GM19351 (cell line): ENCODE results near the gene ARAP2.

Source experiments
- ATAC-seq: cut with Tn5 transposase; IDR thresholded peaks from one replicate; pipeline ENCODE4 v1.9.1; 2021; ENCODE audit warnings: mild to moderate bottlenecking, moderate library complexity; ENCODE audit not compliant: unreplicated experiment

ARAP2 gene

GRCh38 chr4:36220776-36221175, 23.5 kb downstream of the ARAP2 start:
- no peak for ATAC-seq

DNA sequence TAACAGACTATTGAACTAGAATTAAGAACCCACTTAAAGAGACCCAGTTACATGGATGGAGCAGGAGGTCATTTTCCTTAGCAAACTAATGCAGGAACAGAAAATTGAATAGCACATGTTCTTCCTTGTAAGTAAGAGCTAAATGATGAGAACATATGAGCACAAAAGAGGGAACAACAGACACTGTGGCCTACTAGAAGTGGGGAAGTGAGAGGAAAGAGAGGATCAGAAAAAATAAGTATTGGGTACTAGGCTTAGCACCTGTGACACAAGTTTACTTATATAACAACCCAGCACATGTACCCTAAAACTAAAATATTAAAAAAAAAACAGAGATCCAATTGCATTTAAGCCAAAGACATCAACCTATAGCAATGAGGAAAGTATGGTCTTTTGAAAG, 26.2 kb downstream of the ARAP2 start:
- peak; percentile 61 for ATAC-seq

DNA sequence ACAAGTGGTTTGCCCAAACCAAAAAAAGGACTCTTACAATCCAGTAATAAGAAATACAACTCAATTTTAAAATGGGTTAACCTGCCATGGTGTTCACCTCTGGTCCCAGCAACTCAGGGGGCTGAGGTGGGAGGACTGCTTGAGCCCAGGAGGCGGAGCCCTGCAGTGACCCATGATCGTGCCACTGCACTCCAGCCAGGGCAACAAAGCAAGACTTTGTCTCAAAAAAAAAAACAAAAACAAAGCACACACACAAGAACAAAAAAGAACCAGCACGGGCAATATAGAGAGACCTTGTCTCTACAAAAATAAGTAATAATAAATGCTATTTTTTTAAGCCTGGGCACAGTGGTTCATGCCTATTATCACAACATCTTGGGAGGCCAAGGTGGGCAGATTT, 28.7 kb downstream of the ARAP2 start:
- no peak for ATAC-seq

DNA sequence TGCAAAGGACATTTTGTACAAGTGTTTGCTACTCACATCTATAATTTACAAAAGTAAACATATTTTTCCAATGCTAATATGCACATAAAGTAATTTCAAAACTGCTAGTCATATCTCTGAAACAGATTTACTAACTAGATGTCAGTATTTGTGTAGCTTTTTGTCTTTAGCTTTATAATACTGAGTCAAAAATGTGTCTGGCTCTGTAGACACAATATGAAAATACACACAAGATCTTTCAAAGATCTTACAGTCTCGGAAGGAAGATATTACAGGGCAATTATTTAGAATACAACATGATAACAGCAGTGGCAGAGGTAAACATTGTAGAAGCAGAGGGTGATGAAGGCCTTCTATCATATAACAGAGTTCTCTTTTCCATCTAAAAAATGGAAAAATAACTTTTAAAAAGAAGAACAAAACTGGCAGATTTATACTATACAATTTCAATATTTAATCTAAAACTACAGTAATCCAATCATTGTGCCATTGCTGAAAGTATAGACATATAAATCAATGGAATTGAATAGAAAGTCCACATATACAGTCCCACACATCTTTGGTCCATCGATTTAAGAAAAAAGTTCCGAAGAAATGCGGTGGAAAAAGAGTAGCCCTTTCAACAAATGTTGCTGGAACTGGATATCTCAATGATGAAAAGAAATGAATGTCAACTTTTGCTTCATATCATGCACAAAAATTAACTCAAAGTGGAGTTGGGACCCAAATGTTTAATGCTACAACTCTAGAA, 29.4 kb downstream of the ARAP2 start:
- no peak for ATAC-seq

DNA sequence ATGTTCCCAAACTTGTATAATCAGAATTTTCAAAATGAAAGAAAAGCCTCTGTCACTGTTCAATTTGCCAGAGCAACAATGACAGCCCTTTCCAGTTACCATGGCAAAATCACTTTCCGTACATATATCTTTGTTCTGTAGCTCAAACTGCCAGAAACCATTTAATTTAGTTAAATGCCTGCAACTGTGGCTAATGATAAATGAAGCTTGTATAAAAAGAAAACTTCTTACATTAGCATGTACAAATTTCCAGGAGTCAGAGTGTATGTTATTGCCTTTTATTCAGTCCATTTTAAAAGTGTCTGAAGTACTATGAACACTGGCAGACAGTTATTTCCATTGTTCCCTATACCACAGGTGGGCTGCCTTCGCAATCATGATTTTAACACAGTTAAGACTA, 30.3 kb downstream of the ARAP2 start:
- ATAC-seq: no peak

DNA sequence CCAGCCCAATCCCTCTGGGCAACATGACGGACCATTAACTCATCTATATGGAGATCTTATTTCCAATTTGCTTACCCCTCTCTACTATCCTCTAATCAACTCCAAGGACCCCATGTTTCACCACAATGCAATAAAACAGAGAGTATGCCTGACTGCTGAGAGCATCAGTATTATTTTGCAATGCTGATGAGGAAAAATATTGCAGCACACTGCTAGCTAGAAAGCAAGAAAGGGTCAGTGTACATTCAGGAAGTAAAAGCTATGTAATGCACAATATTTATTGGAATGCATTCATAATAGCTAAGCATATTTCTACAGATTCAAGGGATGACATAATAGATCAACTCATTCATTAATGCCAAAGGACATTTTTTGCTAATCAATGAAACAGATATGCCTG, 33.2 kb downstream of the ARAP2 start:
- ATAC-seq: no peak

- peak; percentile 52 for ATAC-seq
Observed at GRCh38 chr4:36209941-36210649, 34.2 kb downstream of the ARAP2 start.

DNA sequence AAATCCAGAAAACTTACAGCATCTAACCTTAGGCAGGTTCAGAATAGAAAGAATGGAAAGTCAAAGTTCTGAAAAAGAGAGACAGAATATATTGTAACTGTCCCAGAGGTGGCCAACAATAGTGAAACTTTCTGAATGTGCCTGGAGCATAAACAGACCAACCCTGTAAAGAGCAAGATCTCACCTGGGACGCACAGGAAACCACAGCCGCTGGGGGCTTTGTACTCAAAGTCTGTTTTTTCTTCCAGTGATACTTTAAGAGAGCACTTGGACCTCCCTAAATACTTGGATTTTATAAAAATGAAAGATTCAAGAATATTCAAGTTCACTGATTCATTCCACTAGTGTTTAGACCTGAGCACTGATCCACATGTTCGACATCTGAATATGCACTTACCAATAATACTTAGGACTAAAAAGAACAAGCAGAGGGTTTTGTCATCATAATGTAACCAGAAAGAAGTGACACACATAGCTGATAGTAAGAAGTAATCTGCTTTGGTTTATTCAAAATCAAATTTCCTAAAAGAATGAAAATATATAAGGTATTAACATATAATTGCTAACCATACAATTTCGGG, 35.3 kb downstream of the ARAP2 start:
- peak; percentile 90 for ATAC-seq

- no peak for ATAC-seq
Observed at GRCh38 chr4:36207831-36208520, 36.3 kb downstream of the ARAP2 start.

DNA sequence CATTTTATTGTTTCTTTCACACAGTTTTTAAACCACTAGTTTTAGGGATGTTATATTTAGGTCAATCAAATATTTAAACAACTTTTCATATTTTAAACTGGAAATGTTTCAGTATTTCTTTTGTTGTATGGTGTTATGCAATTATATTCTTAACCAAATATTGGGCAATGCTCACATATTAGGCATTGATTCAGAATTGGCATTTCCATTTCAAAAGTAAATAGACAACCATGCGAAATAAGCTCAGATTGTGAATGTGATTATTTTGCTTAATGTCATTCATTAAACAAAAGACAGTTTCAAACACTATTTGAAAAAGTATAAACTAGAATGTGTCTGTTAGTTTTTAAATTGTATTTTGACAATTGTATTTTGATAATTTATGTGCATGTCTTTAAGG, 36.9 kb downstream of the ARAP2 start:
- ATAC-seq: no peak

DNA sequence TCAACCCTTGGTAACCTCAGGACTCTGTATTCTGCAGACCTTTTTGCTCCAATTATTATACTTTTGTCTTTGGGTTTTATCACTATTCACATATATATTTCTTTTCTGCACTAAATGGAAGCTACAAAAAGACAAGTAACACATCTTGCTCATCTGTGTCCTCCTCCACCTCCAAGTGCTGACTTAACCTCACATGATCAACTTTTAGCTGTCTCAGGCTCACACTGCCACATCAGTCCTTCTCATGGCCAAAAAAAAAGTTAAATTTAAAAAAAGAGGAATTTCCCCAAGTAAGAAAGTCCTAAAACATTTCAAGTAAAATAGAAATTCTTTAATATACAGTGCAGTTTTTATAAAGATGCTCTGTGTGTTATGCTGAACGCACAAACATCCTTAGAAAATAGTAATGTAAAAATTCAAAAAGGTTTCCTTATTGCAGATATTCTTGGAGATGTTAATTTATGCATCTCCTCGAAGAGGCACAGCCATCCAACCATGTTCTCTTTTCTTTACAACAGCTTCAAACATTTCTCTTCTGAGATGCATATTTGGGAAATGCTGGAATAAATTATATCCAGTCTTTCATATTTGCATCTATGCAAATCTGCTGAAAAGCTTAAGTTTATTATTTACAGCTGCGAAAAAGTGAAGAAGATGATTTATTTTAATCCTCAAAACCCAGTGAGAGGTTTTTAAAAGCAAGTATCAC, 37.6 kb downstream of the ARAP2 start:
- no peak for ATAC-seq

GRCh38 chr4:36206012-36206411, 38.3 kb downstream of the ARAP2 start:
- ATAC-seq: no peak

- no peak for ATAC-seq
Observed at GRCh38 chr4:36198861-36199260, 45.5 kb downstream of the ARAP2 start.

DNA sequence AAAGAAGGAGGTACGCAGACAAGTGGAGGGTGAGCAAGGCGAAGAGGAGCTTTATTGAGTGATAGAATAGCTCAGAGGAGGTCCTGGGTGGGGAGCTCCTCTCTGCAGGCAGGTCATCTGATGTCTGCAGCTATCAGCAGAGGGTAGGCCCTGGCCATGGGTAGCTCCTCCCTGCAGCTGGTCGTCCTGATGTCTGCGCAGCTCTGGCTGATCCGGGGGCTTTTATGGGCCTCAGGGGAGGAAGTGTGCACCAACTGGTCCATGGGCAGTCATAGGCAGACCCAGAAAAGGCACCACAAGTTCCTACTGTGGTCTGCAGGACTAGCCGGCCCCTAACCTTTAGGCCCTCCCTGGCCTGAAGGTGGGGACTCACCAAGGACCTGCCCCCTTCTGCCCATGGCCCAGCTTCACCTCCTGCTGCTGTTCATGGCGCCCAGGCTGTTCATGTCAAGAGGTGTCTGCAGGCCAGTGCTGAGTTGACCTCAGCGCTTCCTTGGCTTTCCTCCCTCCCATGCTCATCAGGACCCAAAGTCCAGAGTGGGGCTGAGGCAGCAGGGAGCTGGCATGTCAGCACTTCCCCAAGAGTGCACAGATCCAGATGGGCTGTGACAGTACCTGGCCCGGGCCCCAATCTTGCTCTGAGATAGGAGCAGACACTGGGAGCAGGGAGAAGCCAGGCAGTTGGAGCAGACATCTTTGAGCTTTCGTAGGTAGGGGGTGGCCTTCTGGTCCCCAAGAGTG, 46.1 kb downstream of the ARAP2 start:
- no peak for ATAC-seq

- ATAC-seq: no peak
Observed at GRCh38 chr4:36197501-36197900, 46.8 kb downstream of the ARAP2 start.

GRCh38 chr4:36196145-36196913, 48.0 kb downstream of the ARAP2 start:
- no peak for ATAC-seq

DNA sequence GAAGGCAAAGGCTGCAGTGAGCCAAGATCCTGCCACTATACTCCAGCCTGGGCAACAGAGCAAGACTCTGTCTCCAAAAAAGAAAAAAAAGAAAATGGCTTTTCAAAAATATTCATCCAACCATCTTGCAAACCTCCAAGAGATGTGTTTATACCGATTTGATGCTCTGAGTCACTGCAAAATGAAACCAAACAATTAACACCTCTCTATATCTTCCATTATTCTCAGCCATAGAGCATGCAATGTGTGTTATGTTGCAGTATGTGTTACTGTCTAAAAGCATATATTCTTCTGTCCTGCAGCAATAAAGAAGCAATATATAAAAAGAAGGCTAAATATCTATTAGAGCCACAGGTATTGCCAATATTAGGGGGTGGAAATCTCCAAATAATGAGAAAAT, 51.4 kb downstream of the ARAP2 start:
- ATAC-seq: no peak

DNA sequence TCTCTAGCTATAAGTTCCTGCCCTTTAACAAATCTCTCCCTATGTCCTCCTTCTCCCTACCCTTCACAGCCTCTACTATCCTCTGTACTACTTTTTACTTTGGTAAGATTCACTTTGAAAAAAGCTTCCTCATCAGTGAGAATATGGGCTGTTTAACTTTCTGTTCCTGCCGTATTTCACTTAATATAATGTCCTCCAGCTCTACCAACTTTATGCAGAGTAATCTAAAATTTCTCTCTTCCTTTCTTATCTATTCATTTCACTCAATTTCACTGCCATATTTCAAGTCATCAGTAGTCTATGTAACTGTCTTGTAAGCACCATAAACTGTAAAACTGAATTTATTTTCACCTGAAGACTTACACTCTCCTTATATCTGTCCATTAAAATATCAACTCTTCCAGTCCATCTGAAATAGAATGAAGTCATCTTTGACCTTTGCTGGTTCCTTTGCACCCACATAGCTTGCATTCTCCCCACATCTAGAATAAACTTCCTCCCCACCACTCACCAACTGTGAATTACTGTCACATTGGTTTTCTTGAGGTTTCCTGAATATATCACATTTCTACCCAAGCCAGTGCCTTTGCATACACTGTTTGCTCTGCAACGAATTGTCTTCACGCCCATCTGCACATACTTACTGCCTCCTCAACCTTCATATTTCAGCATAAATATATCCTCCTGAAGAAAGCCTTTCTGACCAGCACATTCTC, 54.6 kb downstream of the ARAP2 start:
- ATAC-seq: peak; percentile 90
